Body of pancreas (tissue), 4 donors: ENCODE results near the gene BABAM2. TPM values are rescaled to one million over a fixed set of nuclear protein-coding genes. Genes with fewer than 3 reads are reported as not detected.
A peak's percentile ranks its signal among the peaks of the same experiment; 100 is the strongest.

Experiments used
- ATAC-seq: fragments of 150-250 bp; one replicate; pipeline ENCODE4 v1.9.1; 2016
- DNase-seq, 4 donors: peaks; one replicate each; pipeline ENCODE4 v3.0.0-alpha.2; 2019
- H3K27ac ChIP-seq, 4 donors: fragments of 200-600 bp; sonication (generic); 1 replicate in 3 of 4; 2 replicates in 1 of 4; pipeline versions ENCODE4 v1.5.1 to v1.6.1; 2016 to 2019; ENCODE audit warnings: mild to moderate bottlenecking in 1 of 4, mixed read lengths in 1 of 4, moderate library complexity in 1 of 4
- H3K27me3 ChIP-seq, 2 donors: fragments of 200-600 bp; sonication (generic); one replicate each; pipeline ENCODE4 v1.6.0; 2016; ENCODE audit warnings: mild to moderate bottlenecking in 1 of 2
- H3K36me3 ChIP-seq, 2 donors: fragments of 200-600 bp; sonication (generic); replicated peaks in 1 of 2; 2 replicates each; pipeline ENCODE4 v1.5.1; 2016; ENCODE audit warnings: low read depth in 2 of 2; ENCODE audit not compliant: insufficient read depth in 1 of 2
- H3K4me1 ChIP-seq: fragments of 200-600 bp; sonication (generic); one replicate; pipeline ENCODE4 v1.6.0; 2016
- H3K4me3 ChIP-seq, 2 donors: fragments of 200-600 bp; sonication (generic); 1 replicate in 1 of 2; 2 replicates in 1 of 2; pipeline ENCODE4 v1.5.1; 2016 to 2019
- H3K9me3 ChIP-seq, 3 donors: fragments of 200-600 bp; sonication (generic); 1 replicate in 2 of 3; 2 replicates in 1 of 3; pipeline ENCODE4 v1.5.1; 2016
- CTCF ChIP-seq, 7 experiments: fragments of 450-650 bp in 4 of 7; fragments of 200-600 bp in 3 of 7; sonication (generic) in 3 of 7; IDR thresholded peaks; one replicate each; pipeline ENCODE4 v1.5.1; 2016 to 2019; ENCODE audit warnings: antibody characterized with exemption in 7 of 7
- POLR2A ChIP-seq, 3 donors: fragments of 450-650 bp; IDR thresholded peaks; one replicate each; pipeline ENCODE4 v1.6.1; 2016; ENCODE audit warnings: antibody characterized with exemption in 3 of 3, mild to moderate bottlenecking in 2 of 3
- WGBS, 2 donors: methylation state at CpG; one replicate each; pipeline ENCODE4 v1.1.5; 2017; 5-methylcytosine and 5-hydroxymethylcytosine counted together
- intact Hi-C: fragments of 100-400 bp; cut with DNase I; formaldehyde crosslinking; loops from one replicate; pipeline ENCODE4 v1.15.1; 2023
- total RNA-seq, 2 donors: library from RNA; depleted of rRNA; stranded (reverse); fragments of >200 nt; gene quantifications; one replicate each; pipeline ENCODE4 v1.1.0, GENCODE V29; 2016

BABAM2 gene
- total RNA-seq, 2 donors from 2014 or later: 20.5 to 22.4 TPM

- 82 to 87% methylated on average over 5 of the region's 5 CpGs for WGBS, 2 donors
- no peak overlapping the region for H3K27ac ChIP-seq
- peak in 2 of 4 donors; percentile 19 to 50 for DNase-seq
These were observed 259.8 kb downstream of the BABAM2 start for GRCh38 chr2:28150236-28150915.

GRCh38 chr2:28150994-28151393 is 260.5 kb downstream of the BABAM2 start:
- no peak for DNase-seq
- no peaks in the 10 kb centered on the region for H3K9me3 ChIP-seq
- H3K36me3 ChIP-seq: no peaks in the 10 kb centered on the region
- WGBS, 2 donors: 90 to 92% methylated on average over 4 of the region's 4 CpGs
- ATAC-seq: no peak
- H3K4me3 ChIP-seq: no peak overlapping the region
- TF ChIP-seq POLR2A (IDR thresholded peaks at IDR 0.05) (no peak), CTCF (IDR thresholded peaks at IDR 0.05) (no peak)
- H3K27ac ChIP-seq: no peak overlapping the region
- H3K4me1 ChIP-seq: peaks cover 12% of the 10 kb centered on the region
- H3K27me3 ChIP-seq: no peaks in the 10 kb centered on the region
- intact Hi-C loops: no loop called here

More at GRCh38 chr2:28150236-28150915, 259.8 kb downstream of the BABAM2 start:
- Histone ChIP-seq H3K4me1 (peaks cover 12% of the 10 kb centered on the region), H3K4me3 (no peak overlapping the region), H3K27me3 (no peaks in the 10 kb centered on the region), H3K9me3 (no peaks in the 10 kb centered on the region), H3K36me3 (no peaks in the 10 kb centered on the region)
- TF ChIP-seq POLR2A (IDR thresholded peaks at IDR 0.05) (no peak), CTCF (IDR thresholded peaks at IDR 0.05) (no peak)
- intact Hi-C loops: no loop called here
- ATAC-seq: no peak

DNA sequence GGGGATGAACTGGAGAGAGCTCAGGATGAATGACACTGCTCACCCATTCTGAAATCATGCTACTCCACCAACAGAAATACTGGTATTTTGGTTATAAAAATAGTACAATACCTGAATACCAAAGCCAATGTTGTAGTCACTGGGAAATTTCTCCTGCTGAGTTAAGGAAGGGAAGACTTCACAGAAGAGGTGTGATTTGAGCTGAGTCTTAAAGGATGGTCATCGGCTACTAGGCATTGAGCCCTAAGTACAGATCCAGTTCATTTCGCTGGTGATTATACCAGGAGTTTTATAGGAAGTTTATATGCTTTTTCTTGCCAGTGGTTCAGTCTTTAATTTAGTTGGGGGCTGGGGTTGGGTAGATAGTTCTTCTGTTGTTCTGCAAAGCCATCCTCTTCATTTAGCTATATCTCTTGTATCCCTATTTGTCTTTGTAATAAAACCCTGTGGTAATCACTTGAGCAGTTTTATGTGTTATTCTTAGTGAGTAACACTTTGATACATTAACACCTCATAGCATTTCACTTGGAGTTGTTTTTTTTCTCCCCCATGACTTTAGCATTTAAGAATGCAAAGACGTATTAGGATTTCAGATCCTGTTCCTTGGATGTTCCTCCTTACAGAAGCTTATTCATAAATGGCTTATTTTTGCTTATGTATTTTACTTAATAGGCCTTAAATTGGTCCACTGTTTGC is 262.2 kb downstream of the BABAM2 start:
- Histone ChIP-seq H3K4me3 (no peak overlapping the region), H3K36me3 (no peaks in the 10 kb centered on the region), H3K4me1 (peaks cover 12% of the 10 kb centered on the region), H3K9me3 (no peaks in the 10 kb centered on the region), H3K27ac (no peak overlapping the region), H3K27me3 (no peaks in the 10 kb centered on the region)
- no peak for DNase-seq
- WGBS, 2 donors: 91 to 97% methylated on average over 3 of the region's 3 CpGs
- TF ChIP-seq CTCF (IDR thresholded peaks at IDR 0.05) (no peak), POLR2A (IDR thresholded peaks at IDR 0.05) (no peak)
- intact Hi-C loops: no loop called here
- ATAC-seq: no peak

GRCh38 chr2:28153851-28154250 is 263.3 kb downstream of the BABAM2 start:
- Histone ChIP-seq H3K4me3 (no peak overlapping the region), H3K36me3 (no peaks in the 10 kb centered on the region), H3K4me1 (peaks cover 12% of the 10 kb centered on the region), H3K9me3 (no peaks in the 10 kb centered on the region), H3K27me3 (no peaks in the 10 kb centered on the region), H3K27ac (no peak overlapping the region)
- TF ChIP-seq CTCF (IDR thresholded peaks at IDR 0.05) (no peak), POLR2A (IDR thresholded peaks at IDR 0.05) (no peak)
- WGBS, 2 donors: 87 to 89% methylated on average over 3 of the region's 3 CpGs
- ATAC-seq: no peak
- intact Hi-C loops: no loop called here
- no peak for DNase-seq
